Peyer's patch (tissue), 4 donors: Measurements from ENCODE around the gene LMO4.

Experiments used
- CTCF ChIP-seq, 6 experiments: fragments of 450-650 bp in 4 of 6; fragments of 200-600 bp in 2 of 6; sonication (generic) in 1 of 6; IDR thresholded peaks; one replicate each; pipeline ENCODE4 v1.5.1; 2017 to 2019; ENCODE audit warnings: antibody characterized with exemption in 6 of 6, mild to moderate bottlenecking in 3 of 6, moderate library complexity in 1 of 6
- POLR2A ChIP-seq, 2 donors: fragments of 450-650 bp; IDR thresholded peaks; one replicate each; pipeline ENCODE4 v1.5.1; 2017; ENCODE audit warnings: antibody characterized with exemption in 2 of 2, mild to moderate bottlenecking in 2 of 2, moderate library complexity in 2 of 2

- no peak for TF ChIP-seq CTCF (IDR thresholded peaks at IDR 0.05)
- no peak for TF ChIP-seq POLR2A (IDR thresholded peaks at IDR 0.05)
These were observed 28.1 kb upstream of the LMO4 start for GRCh38 chr1:87300628-87301027.
